Measurements from ENCODE around the gene REPIN1.

REPIN1 gene

DNA sequence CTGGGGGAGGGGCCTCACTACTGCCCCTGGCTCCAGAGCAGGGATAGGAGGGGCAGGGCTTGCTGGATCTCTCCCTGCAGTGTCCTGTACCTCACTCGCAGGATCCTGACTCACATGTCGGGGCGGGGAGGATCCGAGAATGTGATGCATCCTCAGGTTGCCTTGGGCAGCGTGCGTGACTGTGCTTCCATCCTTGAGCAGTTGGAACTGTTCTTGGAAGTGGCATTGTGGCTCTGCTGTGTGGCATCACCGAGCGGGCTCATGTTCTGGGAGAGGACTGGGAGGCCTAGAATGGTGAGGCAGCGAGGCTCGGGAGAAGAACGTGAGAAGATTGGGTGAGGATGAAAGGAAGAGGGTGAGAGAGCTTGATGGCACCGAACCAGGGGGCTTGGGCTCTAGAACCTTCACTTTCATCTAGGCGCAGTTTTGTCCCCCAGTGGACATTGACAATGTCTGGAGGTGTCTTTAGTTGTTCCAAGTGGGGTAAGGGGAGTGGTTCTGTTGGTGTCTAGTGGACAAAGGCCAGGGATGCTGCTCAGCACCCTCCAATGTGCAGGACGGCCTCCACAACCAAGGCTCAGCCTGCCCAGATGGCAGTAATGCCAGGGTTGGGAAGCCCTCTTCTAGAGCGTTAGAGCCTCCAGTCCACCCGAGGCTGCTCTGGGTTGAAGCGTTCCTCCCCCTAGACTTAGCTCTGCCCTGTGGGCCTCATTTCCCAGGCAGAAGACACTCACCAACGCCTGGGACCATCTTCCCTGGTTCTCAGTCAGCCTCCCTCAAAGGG is 35.6 kb upstream of the REPIN1 start:
- TF ChIP-seq, protein P1, sequence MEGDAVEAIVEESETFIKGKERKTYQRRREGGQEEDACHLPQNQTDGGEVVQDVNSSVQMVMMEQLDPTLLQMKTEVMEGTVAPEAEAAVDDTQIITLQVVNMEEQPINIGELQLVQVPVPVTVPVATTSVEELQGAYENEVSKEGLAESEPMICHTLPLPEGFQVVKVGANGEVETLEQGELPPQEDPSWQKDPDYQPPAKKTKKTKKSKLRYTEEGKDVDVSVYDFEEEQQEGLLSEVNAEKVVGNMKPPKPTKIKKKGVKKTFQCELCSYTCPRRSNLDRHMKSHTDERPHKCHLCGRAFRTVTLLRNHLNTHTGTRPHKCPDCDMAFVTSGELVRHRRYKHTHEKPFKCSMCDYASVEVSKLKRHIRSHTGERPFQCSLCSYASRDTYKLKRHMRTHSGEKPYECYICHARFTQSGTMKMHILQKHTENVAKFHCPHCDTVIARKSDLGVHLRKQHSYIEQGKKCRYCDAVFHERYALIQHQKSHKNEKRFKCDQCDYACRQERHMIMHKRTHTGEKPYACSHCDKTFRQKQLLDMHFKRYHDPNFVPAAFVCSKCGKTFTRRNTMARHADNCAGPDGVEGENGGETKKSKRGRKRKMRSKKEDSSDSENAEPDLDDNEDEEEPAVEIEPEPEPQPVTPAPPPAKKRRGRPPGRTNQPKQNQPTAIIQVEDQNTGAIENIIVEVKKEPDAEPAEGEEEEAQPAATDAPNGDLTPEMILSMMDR (conservative IDR thresholded peaks at IDR 0.05; ENCODE audit: low read depth, low read length), result no peak
- no peak overlapping the region for H3K4me3 ChIP-seq (ENCODE audit: low read length)
- DNase-seq (ENCODE audit: low read depth), result no peak

DNA sequence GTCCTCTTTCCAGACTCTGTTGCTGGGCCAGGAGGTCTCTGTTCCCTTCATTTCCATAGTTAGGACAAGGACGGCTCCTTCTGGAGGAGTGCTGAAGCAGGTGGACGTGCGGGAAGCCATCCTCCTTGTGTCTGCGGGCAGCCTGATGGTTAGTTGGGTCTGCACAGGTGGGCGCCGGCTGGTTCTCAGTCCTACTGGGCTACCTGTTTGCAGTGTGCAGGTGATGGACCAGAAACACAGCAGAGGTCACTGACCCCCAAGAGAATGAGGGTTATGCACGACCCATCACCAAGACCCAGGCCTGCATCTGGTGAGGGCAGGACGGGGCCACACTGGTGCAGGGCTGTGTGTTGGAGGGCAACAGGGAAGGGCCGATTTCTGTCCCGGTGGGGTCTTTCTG is 35.0 kb upstream of the REPIN1 start:
- no peak for DNase-seq (ENCODE audit: low read depth)

DNA sequence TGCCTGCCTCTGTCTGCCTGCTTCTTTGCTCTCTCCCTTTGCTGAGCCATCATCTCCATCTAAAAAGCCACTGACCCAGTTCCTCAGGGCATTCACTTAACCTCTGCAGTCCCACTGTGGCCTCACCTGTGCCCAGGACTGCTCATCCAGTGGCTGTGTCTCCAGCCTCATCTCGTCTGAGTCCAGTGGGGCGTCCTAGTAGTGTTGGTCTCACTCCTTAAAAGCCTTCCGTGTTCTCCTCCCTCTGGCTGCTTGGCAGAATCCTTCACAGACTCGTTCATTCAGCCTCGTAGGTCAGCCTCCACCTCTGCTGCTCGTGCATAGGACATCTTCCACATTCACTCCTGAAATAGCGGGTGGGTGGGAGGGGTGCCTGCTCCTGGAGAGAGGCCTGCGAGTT is 34.5 kb upstream of the REPIN1 start:
- DNase-seq (ENCODE audit: low read depth), result no peak
- TF ChIP-seq, protein P1 (conservative IDR thresholded peaks at IDR 0.05; ENCODE audit: low read depth, low read length), result no peak
- no peak overlapping the region for H3K4me3 ChIP-seq (ENCODE audit: low read length)

More for the DNA sequence above, 35.0 kb upstream of the REPIN1 start:
- TF ChIP-seq, protein P1 (conservative IDR thresholded peaks at IDR 0.05; ENCODE audit: low read depth, low read length), result no peak
- H3K4me3 ChIP-seq (ENCODE audit: low read length), result no peak overlapping the region

DNA sequence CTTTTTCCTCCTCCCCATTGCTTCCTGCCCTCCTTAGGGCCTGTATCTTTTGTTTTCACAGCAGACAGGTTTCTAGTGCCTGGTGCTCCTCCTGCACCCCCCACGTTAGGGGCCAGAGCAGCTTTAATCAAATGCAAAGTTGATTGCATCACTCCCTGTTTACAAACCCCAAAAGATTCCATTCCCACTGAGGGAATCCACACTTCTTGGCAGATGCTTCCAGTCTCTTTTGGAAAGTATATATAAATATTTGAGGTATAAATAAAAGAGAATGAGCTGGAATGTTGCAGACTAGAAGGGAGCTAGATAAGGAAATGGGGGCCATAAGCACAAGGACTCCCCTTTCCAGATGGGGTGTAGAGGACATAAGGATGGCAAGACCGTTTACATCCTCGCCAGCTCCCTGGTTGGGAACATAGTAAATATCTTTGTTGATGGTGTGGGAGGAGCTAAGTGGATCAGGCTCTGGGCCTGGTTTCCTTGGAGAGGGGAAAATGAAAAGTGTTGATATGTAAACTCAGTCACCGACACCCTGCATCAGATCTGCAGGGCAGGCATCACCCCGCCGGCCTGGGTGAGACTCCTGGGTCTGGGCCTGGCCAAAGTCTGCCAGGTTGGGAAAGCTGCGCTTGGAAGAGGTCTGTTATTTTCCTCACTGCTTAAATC is 33.4 kb upstream of the REPIN1 start:
- H3K4me3 ChIP-seq (ENCODE audit: low read length), result no peak overlapping the region
- TF ChIP-seq, protein P1 (conservative IDR thresholded peaks at IDR 0.05; ENCODE audit: low read depth, low read length), result no peak
- no peak for DNase-seq (ENCODE audit: low read depth)

DNA sequence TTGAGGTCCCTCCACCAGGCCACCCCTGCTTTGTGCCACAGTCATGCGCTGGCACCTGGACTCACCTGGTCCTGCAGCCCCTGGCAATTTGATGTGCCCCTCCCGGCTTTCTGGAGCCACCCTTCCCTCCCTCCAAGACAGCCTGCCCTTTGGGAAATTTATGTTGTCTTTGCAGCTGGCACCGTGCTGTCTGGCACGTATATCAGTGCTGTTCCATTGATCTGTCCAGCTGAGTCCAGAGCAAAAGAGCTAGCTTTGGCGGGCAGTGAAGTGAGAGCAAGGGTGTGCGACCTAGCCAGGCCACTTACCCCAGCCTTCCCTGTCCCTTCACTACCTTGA is 32.9 kb upstream of the REPIN1 start:
- no peak for DNase-seq (ENCODE audit: low read depth)
- TF ChIP-seq, protein P1 (conservative IDR thresholded peaks at IDR 0.05; ENCODE audit: low read depth, low read length), result no peak
- no peak overlapping the region for H3K4me3 ChIP-seq (ENCODE audit: low read length)

DNA sequence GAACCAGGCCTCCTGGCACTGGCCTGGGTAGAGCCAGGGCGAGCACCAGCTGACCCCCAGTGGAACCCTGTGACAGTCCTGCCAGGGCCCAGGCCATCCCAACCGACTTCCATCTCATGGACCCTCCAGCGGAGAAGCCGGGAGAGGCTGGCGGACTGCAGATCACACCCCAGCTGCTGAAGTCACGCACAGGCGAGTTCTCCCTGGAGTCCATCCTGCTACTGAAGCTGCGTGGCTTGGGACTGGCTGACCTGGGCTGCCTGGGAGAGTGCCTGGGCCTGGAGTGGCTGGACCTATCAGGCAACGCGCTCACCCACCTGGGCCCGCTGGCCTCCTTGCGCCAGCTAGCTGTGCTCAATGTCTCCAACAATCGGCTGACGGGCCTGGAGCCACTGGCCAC is 31.9 kb upstream of the REPIN1 start:
- TF ChIP-seq, protein P1 (conservative IDR thresholded peaks at IDR 0.05; ENCODE audit: low read depth, low read length), result no peak
- DNase-seq (ENCODE audit: low read depth), result no peak
- no peak overlapping the region for H3K4me3 ChIP-seq (ENCODE audit: low read length)

DNA sequence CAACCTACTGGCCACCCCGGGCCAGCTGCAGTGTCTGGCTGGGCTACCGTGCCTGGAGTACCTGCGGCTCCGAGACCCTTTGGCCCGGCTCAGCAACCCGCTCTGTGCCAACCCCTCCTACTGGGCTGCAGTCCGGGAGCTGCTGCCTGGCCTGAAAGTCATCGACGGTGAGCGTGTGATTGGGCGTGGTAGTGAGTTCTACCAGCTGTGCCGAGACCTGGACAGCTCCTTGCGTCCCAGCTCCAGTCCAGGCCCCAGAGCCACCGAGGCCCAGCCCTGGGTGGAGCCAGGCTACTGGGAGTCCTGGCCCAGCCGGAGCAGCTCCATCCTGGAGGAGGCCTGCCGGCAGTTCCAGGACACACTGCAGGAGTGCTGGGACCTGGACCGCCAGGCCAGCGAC is 31.4 kb upstream of the REPIN1 start:
- DNase-seq (ENCODE audit: low read depth), result no peak
- no peak overlapping the region for H3K4me3 ChIP-seq (ENCODE audit: low read length)

More for the DNA sequence above, 31.4 kb upstream of the REPIN1 start:
- TF ChIP-seq, protein P1 (conservative IDR thresholded peaks at IDR 0.05; ENCODE audit: low read depth, low read length), result no peak

All from retinal pigment epithelial cell (primary cell).